Esophagus muscularis mucosa (tissue), 4 donors: Measurements from ENCODE around the gene OLFM4.

Experiments used
- EP300 ChIP-seq: sonication (generic); formaldehyde crosslinking; IDR thresholded peaks from one replicate; pipeline ENCODE4 v1.6.1; 2017; ENCODE audit warnings: antibody characterized with exemption
- POLR2A ChIP-seq: fragments of 450-650 bp; IDR thresholded peaks from one replicate; pipeline ENCODE4 v1.6.1; 2017; ENCODE audit warnings: antibody characterized with exemption, moderate library complexity, mild to moderate bottlenecking, low read depth
- POLR2AphosphoS5 ChIP-seq, 2 donors: sonication (generic); formaldehyde crosslinking; IDR thresholded peaks; one replicate each; pipeline ENCODE4 v1.6.1; 2017; ENCODE audit warnings: antibody characterized with exemption in 2 of 2
- TF ChIP-seq, protein P1 (sequence below), 3 experiments: fragments of 200-600 bp in 2 of 3; fragments of 450-650 bp in 1 of 3; sonication (generic) in 2 of 3; IDR thresholded peaks; one replicate each; pipeline ENCODE4 v1.5.1; 2017 to 2019; ENCODE audit warnings: antibody characterized with exemption in 3 of 3, mild to moderate bottlenecking in 2 of 3, moderate library complexity in 1 of 3

DNA sequence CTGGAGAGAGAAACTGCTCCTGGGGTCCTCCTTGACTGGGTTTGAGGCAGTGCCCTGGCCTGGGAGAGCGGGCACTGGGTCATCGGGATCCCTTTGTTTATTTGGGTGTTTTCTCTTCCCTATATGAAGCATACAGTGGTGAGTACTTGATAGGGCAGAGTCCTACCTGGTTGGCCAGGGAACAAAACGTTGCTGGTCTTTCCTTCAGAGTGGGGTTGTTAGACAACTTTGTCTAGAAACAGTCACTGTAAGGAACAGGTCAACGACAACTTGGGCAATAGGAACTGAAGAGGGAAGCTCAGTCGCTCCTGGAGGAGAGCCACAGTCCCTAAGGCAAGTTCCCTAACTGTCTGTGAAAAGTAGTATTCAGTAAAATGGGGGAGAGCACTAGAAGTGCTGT, 550 bp upstream of the OLFM4 start:
- TF ChIP-seq, protein P1, sequence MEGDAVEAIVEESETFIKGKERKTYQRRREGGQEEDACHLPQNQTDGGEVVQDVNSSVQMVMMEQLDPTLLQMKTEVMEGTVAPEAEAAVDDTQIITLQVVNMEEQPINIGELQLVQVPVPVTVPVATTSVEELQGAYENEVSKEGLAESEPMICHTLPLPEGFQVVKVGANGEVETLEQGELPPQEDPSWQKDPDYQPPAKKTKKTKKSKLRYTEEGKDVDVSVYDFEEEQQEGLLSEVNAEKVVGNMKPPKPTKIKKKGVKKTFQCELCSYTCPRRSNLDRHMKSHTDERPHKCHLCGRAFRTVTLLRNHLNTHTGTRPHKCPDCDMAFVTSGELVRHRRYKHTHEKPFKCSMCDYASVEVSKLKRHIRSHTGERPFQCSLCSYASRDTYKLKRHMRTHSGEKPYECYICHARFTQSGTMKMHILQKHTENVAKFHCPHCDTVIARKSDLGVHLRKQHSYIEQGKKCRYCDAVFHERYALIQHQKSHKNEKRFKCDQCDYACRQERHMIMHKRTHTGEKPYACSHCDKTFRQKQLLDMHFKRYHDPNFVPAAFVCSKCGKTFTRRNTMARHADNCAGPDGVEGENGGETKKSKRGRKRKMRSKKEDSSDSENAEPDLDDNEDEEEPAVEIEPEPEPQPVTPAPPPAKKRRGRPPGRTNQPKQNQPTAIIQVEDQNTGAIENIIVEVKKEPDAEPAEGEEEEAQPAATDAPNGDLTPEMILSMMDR (IDR thresholded peaks at IDR 0.05) = no peak
- TF ChIP-seq EP300 (no peak), POLR2AphosphoS5 (IDR thresholded peaks at IDR 0.05) (no peak), POLR2A (no peak)
